HepG2 (cell line): ENCODE measurements around the gene FAM181A. TPM values are rescaled to one million over a fixed set of nuclear protein-coding genes. Genes with fewer than 3 reads are reported as not detected.

ENCODE experiments used
- ATAC-seq: fragments of 200-7000 bp; cut with Tn5 transposase; 3 replicates; pipeline ENCODE4 v1.9.1; 2020; ENCODE audit warnings: mild to moderate bottlenecking, moderate library complexity
- BruUV-seq: library from RNA; stranded (reverse); fragments of 400-500 nt; replicated peaks from 2 replicates; lab custom pipeline; 2021; lab: Mats Ljungman, UMichigan
- CTCF ChIA-PET: fragments of 300-600 bp; formaldehyde crosslinking; extraction: SDS; loops from one replicate; lab custom pipeline; 2021; ENCODE audit warnings: low total read pairs, inconsistent platforms, low intra/inter-chr PET ratio; lab: Yijun Ruan, JAX
- POLR2A ChIA-PET: fragments of 350-600 bp; sonication (Branson Sonifier 250); formaldehyde crosslinking; loops from one replicate; lab custom pipeline; 2020; ENCODE audit warnings: antibody characterized with exemption, inconsistent platforms; lab: Yijun Ruan, JAX
- DNase-seq: peaks from one replicate; pipeline ENCODE4 v3.0.0-alpha.2; 2015; ENCODE audit warnings: low spot score
- FAIRE-seq: peaks from 3 replicates; lab custom pipeline; 2011; peaks lifted over from hg19 to GRCh38; lab: Jason Lieb, UNC
- H2AFZ ChIP-seq: one replicate; pipeline ENCODE4 v1.6.1; 2011; ENCODE audit warnings: low read length, inconsistent platforms
- H3K27ac ChIP-seq: fragments of 300-600 bp; 3 replicates; pipeline ENCODE4 v1.8.0; 2011; ENCODE audit warnings: mixed run types, mild to moderate bottlenecking, mixed read lengths, low read length, inconsistent platforms; ENCODE audit not compliant: insufficient read depth; ENCODE audit errors: extremely low read length
- H3K27me3 ChIP-seq, 2 experiments: fragments of 200-600 bp in 1 of 2; 2 replicates in 1 of 2; 3 replicates in 1 of 2; pipeline versions ENCODE4 v1.6.0 to v1.8.0; 2011; ENCODE audit warnings: low read length in 2 of 2, mild to moderate bottlenecking in 2 of 2, moderate library complexity in 2 of 2, inconsistent platforms in 1 of 2; ENCODE audit not compliant: insufficient read depth in 2 of 2, control insufficient read depth in 1 of 2
- H3K36me3 ChIP-seq, 2 experiments: fragments of 200-600 bp in 1 of 2; replicated peaks in 1 of 2; 2 replicates in 1 of 2; 3 replicates in 1 of 2; pipeline versions ENCODE4 v1.5.1 to v1.8.0; 2011; ENCODE audit warnings: low read length in 2 of 2, inconsistent platforms in 1 of 2; ENCODE audit not compliant: insufficient read depth in 2 of 2, control insufficient read depth in 1 of 2
- H3K4me1 ChIP-seq: 2 replicates; pipeline ENCODE4 v1.5.1; 2012; ENCODE audit warnings: low read length, inconsistent platforms; ENCODE audit not compliant: insufficient read depth
- H3K4me2 ChIP-seq: 2 replicates; pipeline ENCODE4 v1.6.0; 2011; ENCODE audit warnings: low read depth, low read length, inconsistent platforms
- H3K4me3 ChIP-seq, 3 experiments: fragments of 200-600 bp in 1 of 3; sonication (generic), shearing (Covaris generic) in 1 of 3; replicated peaks in 1 of 3; 2 replicates each; pipeline ENCODE4 v1.5.1; 2011 to 2016; ENCODE audit warnings: low read length in 3 of 3, inconsistent platforms in 2 of 3, low read depth in 2 of 3, mild to moderate bottlenecking in 2 of 3, control low read depth in 1 of 3, mixed read lengths in 1 of 3; ENCODE audit not compliant: insufficient read depth in 1 of 3
- H3K79me2 ChIP-seq: one replicate; pipeline ENCODE4 v1.6.1; 2011; ENCODE audit warnings: low read length, inconsistent platforms; ENCODE audit not compliant: insufficient read depth
- H3K9ac ChIP-seq: 2 replicates; pipeline ENCODE4 v1.6.0; 2011; ENCODE audit warnings: mild to moderate bottlenecking, low read depth, low read length, inconsistent platforms; ENCODE audit not compliant: insufficient read depth
- H3K9me3 ChIP-seq: 2 replicates; pipeline ENCODE4 v1.5.1; 2012; ENCODE audit warnings: mild to moderate bottlenecking, low read length
- H4K20me1 ChIP-seq: 2 replicates; pipeline ENCODE4 v1.6.0; 2011; ENCODE audit warnings: inconsistent platforms, mild to moderate bottlenecking, low read length, moderate library complexity; ENCODE audit not compliant: insufficient read depth
- CREM ChIP-seq, 2 experiments: sonication (generic) in 1 of 2; formaldehyde crosslinking in 1 of 2; IDR thresholded peaks; 2 replicates each; pipeline versions ENCODE4 v1.4.0 to v1.6.1; 2016 to 2020; ENCODE audit warnings: antibody characterized with exemption in 1 of 2, mild to moderate bottlenecking in 1 of 2, missing genetic modification reagents in 1 of 2
- HNRNPL ChIP-seq: fragments of 200-400 bp; formaldehyde crosslinking; IDR thresholded peaks from 2 replicates; pipeline ENCODE4 v1.6.1; 2017; ENCODE audit warnings: mild to moderate bottlenecking, low read depth, low read length
- NR2F6 ChIP-seq, 2 experiments: IDR thresholded peaks; 2 replicates each; pipeline ENCODE4 v1.6.1; 2016; ENCODE audit warnings: antibody characterized with exemption in 1 of 2, mild to moderate bottlenecking in 1 of 2
- ZBTB33 ChIP-seq: sonication (generic); formaldehyde crosslinking; IDR thresholded peaks from 2 replicates; pipeline ENCODE4 v1.4.0; 2020; ENCODE audit warnings: missing genetic modification reagents
- ZNF280B ChIP-seq: sonication (generic); formaldehyde crosslinking; IDR thresholded peaks from 2 replicates; pipeline ENCODE4 v1.5.0; 2020; ENCODE audit warnings: missing genetic modification reagents, mild to moderate bottlenecking, borderline replicate concordance
- ZNF441 ChIP-seq: sonication (generic); formaldehyde crosslinking; IDR thresholded peaks from 2 replicates; pipeline ENCODE4 v1.7.0; 2021; ENCODE audit warnings: missing genetic modification reagents, borderline replicate concordance
- WGBS: methylation state at CpG from one replicate; pipeline ENCODE4 v1.1.6; 2017; ENCODE audit warnings: low lambda C conversion rate; 5-methylcytosine and 5-hydroxymethylcytosine counted together
- in situ Hi-C: cut with HindIII; loops from 2 replicates; pipeline ENCODE4 v1.10.0; 2017; ENCODE audit warnings: low pct_unique_long_range_greater_than_20kb; ENCODE audit not compliant: extremely low pct_ligation_motif_present
- intact Hi-C: fragments of 100-400 bp; cut with micrococcal nuclease; formaldehyde crosslinking; loops from one replicate; pipeline ENCODE4 v1.10.0; 2022; ENCODE audit not compliant: unreplicated experiment
- polyA plus RNA-seq, 8 experiments: library from polyadenylated mRNA; depleted of rRNA in 3 of 8; stranded (reverse) in 7 of 8; unstranded in 1 of 8; fragments of >200 nt; fragmentation: Illumina TruSeq in 4 of 8; extraction: Trizol in 4 of 8; gene quantifications; 2 replicates each; pipeline versions ENCODE4 v1.2.1 to v1.2.3, GENCODE V29; 2011 to 2016; ENCODE audit warnings: low read depth in 4 of 8, missing spikeins in 1 of 8, mixed read lengths in 1 of 8; ENCODE audit not compliant: insufficient read depth in 1 of 8
- total RNA-seq, 5 experiments: library from RNA; depleted of rRNA; stranded (reverse); fragments of >200 nt; fragmentation: Illumina TruSeq; extraction: Trizol; gene quantifications; 2 replicates each; pipeline ENCODE4 v1.2.3, GENCODE V29; 2016; ENCODE audit warnings: low read depth in 1 of 5
- TF ChIP-seq, protein P1 (sequence below): sonication (generic); formaldehyde crosslinking; IDR thresholded peaks from 2 replicates; pipeline ENCODE4 v1.9.0; 2022; ENCODE audit warnings: low read depth, missing genetic modification reagents

The FAM181A gene
- total and polyA plus RNA-seq, 2 of the 13 experiments (the other 11 are each of a cell fraction or from before 2014, with no cell fraction given): 1.1 to 1.5 TPM

DNA sequence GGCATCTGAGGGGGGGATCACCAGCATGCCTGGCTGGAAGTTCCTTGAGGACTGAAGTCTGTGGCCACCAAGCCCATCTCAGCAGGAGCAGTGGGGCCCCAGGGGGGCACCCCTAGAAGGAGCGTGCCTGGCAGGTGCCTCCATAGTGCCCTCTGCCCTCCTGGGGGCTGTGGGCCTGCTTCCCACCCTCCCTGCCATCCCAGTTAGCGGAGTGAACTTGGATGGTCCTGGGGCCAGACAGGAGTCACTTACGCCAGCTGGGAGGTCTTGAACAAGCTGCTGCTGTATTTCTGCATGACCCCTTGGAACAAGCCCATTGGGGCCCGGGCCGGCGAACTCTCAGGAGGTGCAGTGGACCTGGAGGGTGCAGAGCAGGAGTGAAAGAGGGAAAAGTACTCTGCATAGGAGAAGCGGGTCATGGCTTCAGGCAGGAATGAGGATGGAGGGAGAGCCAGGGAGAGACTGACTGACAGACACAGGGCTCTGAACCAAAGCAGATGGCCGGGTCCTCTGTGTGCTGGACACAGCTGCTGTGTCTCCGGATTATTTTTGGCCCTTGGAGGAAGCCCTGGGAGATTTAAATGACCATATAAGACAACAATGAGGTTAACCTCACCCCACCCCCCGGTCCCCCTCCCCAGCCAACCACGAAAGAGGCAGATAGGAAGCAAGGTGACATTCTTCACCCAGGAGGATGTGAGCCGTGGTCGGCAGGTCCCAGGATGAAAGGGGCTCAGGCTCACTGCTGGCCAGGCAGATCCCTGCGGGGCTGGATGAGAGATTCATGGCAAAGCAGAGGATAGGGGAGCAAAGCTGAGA lies 29.6 kb downstream of the FAM181A start:
- H3K4me1 ChIP-seq: peaks cover 91% of the 10 kb centered on the region

More for the DNA sequence above, 29.6 kb downstream of the FAM181A start:
- no peaks in the 10 kb centered on the region for H3K36me3 ChIP-seq
- in situ Hi-C loops (no loop called here), intact Hi-C loops (loop anchor here (10.0 kb wide), 1 partner anchor 178 kb away; no protein-coding TSS in a partner anchor)
- peak overlapping the region; percentile 81 for H3K4me2 ChIP-seq
- BruUV-seq: no TSS peak
- no peak for ATAC-seq
- H4K20me1 ChIP-seq: no peaks in the 10 kb centered on the region
- peak overlapping the region; percentile 55 for H3K9ac ChIP-seq
- WGBS: 11% methylated on average over 11 of the region's 14 CpGs
- TF ChIP-seq ZBTB33 (CRISPR knock-in tag): peak; percentile 86; the same call in 1 of the 2 replicates
- no peak for TF ChIP-seq CREM (IDR thresholded peaks at IDR 0.05)
- no peak for TF ChIP-seq CREM (CRISPR knock-in tag; IDR thresholded peaks at IDR 0.05)
- TF ChIP-seq, protein P1, sequence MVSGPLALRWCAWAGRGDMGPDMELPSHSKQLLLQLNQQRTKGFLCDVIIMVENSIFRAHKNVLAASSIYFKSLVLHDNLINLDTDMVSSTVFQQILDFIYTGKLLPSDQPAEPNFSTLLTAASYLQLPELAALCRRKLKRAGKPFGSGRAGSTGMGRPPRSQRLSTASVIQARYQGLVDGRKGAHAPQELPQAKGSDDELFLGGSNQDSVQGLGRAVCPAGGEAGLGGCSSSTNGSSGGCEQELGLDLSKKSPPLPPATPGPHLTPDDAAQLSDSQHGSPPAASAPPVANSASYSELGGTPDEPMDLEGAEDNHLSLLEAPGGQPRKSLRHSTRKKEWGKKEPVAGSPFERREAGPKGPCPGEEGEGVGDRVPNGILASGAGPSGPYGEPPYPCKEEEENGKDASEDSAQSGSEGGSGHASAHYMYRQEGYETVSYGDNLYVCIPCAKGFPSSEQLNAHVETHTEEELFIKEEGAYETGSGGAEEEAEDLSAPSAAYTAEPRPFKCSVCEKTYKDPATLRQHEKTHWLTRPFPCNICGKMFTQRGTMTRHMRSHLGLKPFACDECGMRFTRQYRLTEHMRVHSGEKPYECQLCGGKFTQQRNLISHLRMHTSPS (CRISPR knock-in tag): 0 out of 2 replicates have a peak, but pooled peaks have one; percentile 45
- 0 out of 2 replicates have a peak, but pooled peaks have one; percentile 20 for TF ChIP-seq NR2F6 (IDR thresholded peaks at IDR 0.05)
- no peak for TF ChIP-seq NR2F6 (CRISPR knock-in tag; IDR thresholded peaks at IDR 0.05)
- 0 out of 2 replicates have a peak, but pooled peaks have one; percentile 29 for TF ChIP-seq ZNF441 (CRISPR knock-in tag)
- TF ChIP-seq HNRNPL: peak; percentile 77; the same call in 1 of the 2 replicates
- no peak for TF ChIP-seq ZNF280B (CRISPR knock-in tag)
- TF ChIP-seq, all 625 proteins: peak for 5
- no peak for DNase-seq
- Histone ChIP-seq H3K9me3 (no peaks in the 10 kb centered on the region), H2AFZ (no peak overlapping the region), H3K4me3 (peak overlapping the region in 2 of 3 experiments; percentile 18 to 63; a peak in 4 of 6 replicates), H3K79me2 (no peaks in the 10 kb centered on the region), H3K27me3 (no peaks in the 10 kb centered on the region), H3K27ac (no peak overlapping the region)
- POLR2A ChIA-PET: interaction anchor here (1.2 to 2.4 kb wide), 4 partner anchors 9 to 17 kb away, joined by 5 to 11 read pairs (median 8); no protein-coding TSS in a partner anchor
- FAIRE-seq: no peak
- CTCF ChIA-PET: no interaction called here
